HCT116 (cell line): ENCODE measurements around the gene MAGIX. TPM values are rescaled to one million over a fixed set of nuclear protein-coding genes. Genes with fewer than 3 reads are reported as not detected.

ENCODE experiments used
- ATAC-seq: fragments of 200-7000 bp; cut with Tn5 transposase; 2 replicates; pipeline ENCODE4 v1.9.1; 2020; ENCODE audit warnings: mild to moderate bottlenecking, moderate library complexity
- BruUV-seq: library from RNA; stranded (reverse); fragments of 400-500 nt; replicated peaks from 2 replicates; lab custom pipeline; 2021; lab: Mats Ljungman, UMichigan
- CTCF ChIA-PET: fragments of 300-600 bp; sonication (Branson Sonifier 250); formaldehyde crosslinking; loops from one replicate; lab custom pipeline; 2021; ENCODE audit warnings: antibody characterized with exemption; lab: Charles Lee
- POLR2A ChIA-PET: fragments of 300-600, 350-600 bp; sonication (Branson Sonifier 250); formaldehyde crosslinking; loops from one replicate; lab custom pipeline; 2021; ENCODE audit warnings: antibody characterized with exemption; lab: Charles Lee
- RAD21 ChIA-PET, 2 experiments: fragments of 300-600 bp; sonication (Branson Sonifier 250); formaldehyde crosslinking; loops; one replicate each; lab custom pipeline; 2023; ENCODE audit warnings: low total read pairs in 2 of 2; ENCODE audit not compliant: uncharacterized antibody in 2 of 2, unreplicated experiment in 2 of 2, low non-redundant PET in 1 of 2; lab: Charles Lee
- DNase-seq: peaks from one replicate; pipeline ENCODE4 v3.0.0-alpha.2; 2010; ENCODE audit warnings: low read depth, low spot score
- H2AFZ ChIP-seq: fragments of 200-600 bp; shearing (Covaris generic), sonication (generic); 2 replicates; pipeline ENCODE4 v1.6.1; 2017; ENCODE audit warnings: low read depth, mixed run types, mixed read lengths, antibody characterized with exemption, low read length; ENCODE audit not compliant: poor library complexity, severe bottlenecking
- H3K27ac ChIP-seq: 2 replicates; pipeline ENCODE4 v1.5.1; 2012; ENCODE audit warnings: low read depth, low read length
- H3K27me3 ChIP-seq: fragments of 200-600 bp; sonication (generic); 2 replicates; pipeline ENCODE4 v1.6.1; 2016; ENCODE audit warnings: mixed run types, low read length, mixed read lengths; ENCODE audit not compliant: insufficient read depth
- H3K36me3 ChIP-seq, 2 experiments: fragments of 200-500 bp in 1 of 2; fragments of 200-600 bp in 1 of 2; sonication (Bioruptor generic) in 1 of 2; sonication (generic) in 1 of 2; 2 replicates each; pipeline versions ENCODE4 v1.5.1 to v1.6.1; 2014 to 2016; ENCODE audit warnings: low read length in 2 of 2, inconsistent platforms in 1 of 2, mixed read lengths in 1 of 2, mixed run types in 1 of 2; ENCODE audit not compliant: insufficient read depth in 2 of 2, control insufficient read depth in 1 of 2
- H3K4me1 ChIP-seq, 2 experiments: fragments of 200-600 bp in 1 of 2; sonication (generic) in 1 of 2; 2 replicates each; pipeline versions ENCODE4 v1.5.1 to v1.6.1; 2012 to 2017; ENCODE audit warnings: low read length in 2 of 2, inconsistent platforms in 1 of 2, mild to moderate bottlenecking in 1 of 2, mixed read lengths in 1 of 2, mixed run types in 1 of 2, moderate library complexity in 1 of 2; ENCODE audit not compliant: insufficient read depth in 2 of 2, control insufficient read depth in 1 of 2
- H3K4me2 ChIP-seq: fragments of 200-600 bp; sonication (generic); 2 replicates; pipeline ENCODE4 v1.6.1; 2017; ENCODE audit warnings: mixed run types, low read length, mixed read lengths
- H3K4me3 ChIP-seq, 2 experiments: fragments of 200-600 bp in 1 of 2; sonication (generic) in 1 of 2; replicated peaks in 1 of 2; 2 replicates each; pipeline ENCODE4 v1.5.1; 2011 to 2016; ENCODE audit warnings: low read length in 2 of 2, control low read depth in 1 of 2, low read depth in 1 of 2, mild to moderate bottlenecking in 1 of 2, mixed read lengths in 1 of 2, mixed run types in 1 of 2
- H3K79me2 ChIP-seq: fragments of 200-600 bp; sonication (generic); 2 replicates; pipeline ENCODE4 v1.6.1; 2017; ENCODE audit warnings: mild to moderate bottlenecking, mixed run types, low read length, moderate library complexity, mixed read lengths; ENCODE audit not compliant: insufficient read depth
- H3K9ac ChIP-seq: fragments of 200-600 bp; sonication (generic); 2 replicates; pipeline ENCODE4 v1.6.1; 2016; ENCODE audit warnings: low read length, mixed read lengths
- H3K9me2 ChIP-seq: fragments of 200-600 bp; sonication (generic), shearing (Covaris generic); 2 replicates; pipeline ENCODE4 v1.6.1; 2017; ENCODE audit warnings: mixed run types, mild to moderate bottlenecking, moderate library complexity; ENCODE audit not compliant: insufficient read depth
- H3K9me3 ChIP-seq, 2 experiments: fragments of 200-500 bp in 1 of 2; fragments of 200-600 bp in 1 of 2; sonication (Bioruptor generic) in 1 of 2; sonication (generic) in 1 of 2; 2 replicates each; pipeline ENCODE4 v1.6.1; 2014 to 2017; ENCODE audit warnings: low read length in 2 of 2, mixed read lengths in 2 of 2, inconsistent platforms in 1 of 2, low read depth in 1 of 2, mild to moderate bottlenecking in 1 of 2, mixed run types in 1 of 2, moderate library complexity in 1 of 2; ENCODE audit not compliant: control insufficient read depth in 1 of 2, insufficient read depth in 1 of 2
- H4K20me1 ChIP-seq: fragments of 200-600 bp; sonication (generic), shearing (Covaris generic); 2 replicates; pipeline ENCODE4 v1.6.1; 2017; ENCODE audit warnings: mixed run types, mild to moderate bottlenecking, moderate library complexity; ENCODE audit not compliant: insufficient read depth
- ATF3 ChIP-seq: IDR thresholded peaks from 2 replicates; pipeline ENCODE4 v1.6.1; 2012
- CBX3 ChIP-seq: IDR thresholded peaks from 2 replicates; pipeline ENCODE4 v1.6.1; 2012; ENCODE audit warnings: low read depth
- CTCF ChIP-seq, 3 experiments: fragments of 200-600 bp in 1 of 3; sonication (generic) in 1 of 3; IDR thresholded peaks in 2 of 3; conservative IDR thresholded peaks in 1 of 3; 2 replicates each; pipeline ENCODE4 v1.5.1; 2012 to 2017; ENCODE audit warnings: low read depth in 2 of 3, low read length in 2 of 3, antibody characterized with exemption in 1 of 3, borderline replicate concordance in 1 of 3, control low read depth in 1 of 3, mild to moderate bottlenecking in 1 of 3, mixed read lengths in 1 of 3, mixed run types in 1 of 3, moderate library complexity in 1 of 3; ENCODE audit not compliant: insufficient read depth in 1 of 3
- EGR1 ChIP-seq: IDR thresholded peaks from 2 replicates; pipeline ENCODE4 v1.6.1; 2012; ENCODE audit warnings: low read depth
- EZH2 ChIP-seq: fragments of 200-600 bp; sonication (generic); IDR thresholded peaks from 2 replicates; pipeline ENCODE4 v1.6.1; 2017; ENCODE audit warnings: antibody characterized with exemption, mixed run types
- EZH2phosphoT487 ChIP-seq: fragments of 200-600 bp; IDR thresholded peaks from 2 replicates; pipeline ENCODE4 v1.6.1; 2018; ENCODE audit warnings: antibody characterized with exemption, borderline replicate concordance
- FOSL1 ChIP-seq: IDR thresholded peaks from 2 replicates; pipeline ENCODE4 v1.6.1; 2012; ENCODE audit warnings: low read depth
- POLR2A ChIP-seq: IDR thresholded peaks from 2 replicates; pipeline ENCODE4 v1.7.0; 2011; ENCODE audit warnings: borderline replicate concordance; ENCODE audit not compliant: insufficient read depth, insufficient read length; ENCODE audit errors: extremely low read depth
- RAD21 ChIP-seq: IDR thresholded peaks from 2 replicates; pipeline ENCODE4 v1.6.1; 2012; ENCODE audit warnings: low read depth, mild to moderate bottlenecking
- SP1 ChIP-seq: IDR thresholded peaks from 2 replicates; pipeline ENCODE4 v1.6.1; 2012; ENCODE audit warnings: low read depth
- SRF ChIP-seq: IDR thresholded peaks from 2 replicates; pipeline ENCODE4 v1.6.1; 2012; ENCODE audit warnings: low read depth
- TCF7L2 ChIP-seq: IDR thresholded peaks from 2 replicates; pipeline ENCODE4 v1.7.0; 2011; ENCODE audit warnings: borderline replicate concordance, inconsistent platforms; ENCODE audit not compliant: insufficient read depth, insufficient read length; ENCODE audit errors: extremely low read depth
- YY1 ChIP-seq: IDR thresholded peaks from 2 replicates; pipeline ENCODE4 v1.6.1; 2011; ENCODE audit warnings: low read length, low read depth, moderate library complexity, mild to moderate bottlenecking; ENCODE audit not compliant: insufficient replicate concordance; ENCODE audit errors: extremely low read depth
- intact Hi-C: fragments of 100-400 bp; cut with micrococcal nuclease; formaldehyde crosslinking; loops from 2 replicates; pipeline ENCODE4 v1.10.0; 2022
- total RNA-seq: library from RNA; stranded (reverse); gene quantifications from one replicate; pipeline ENCODE4 v1.2.1, GENCODE V29; 2021; ENCODE audit not compliant: unreplicated experiment
- TF ChIP-seq, protein P1 (sequence below): IDR thresholded peaks from 2 replicates; pipeline ENCODE4 v1.6.1; 2011; ENCODE audit warnings: mild to moderate bottlenecking, low read length, moderate library complexity; ENCODE audit not compliant: insufficient replicate concordance; ENCODE audit errors: extremely low read depth
- TF ChIP-seq, protein P2 (sequence below): IDR thresholded peaks from 2 replicates; pipeline ENCODE4 v1.6.1; 2012

The MAGIX gene
- total RNA-seq, 1 experiment from 2014 or later = 2.6 TPM

- intact Hi-C loops = loop anchor here (10.0 kb wide), 1 partner anchor 117 kb away; the partner anchor contains the start of gene TFE3
- BruUV-seq = no TSS peak
- POLR2A ChIA-PET = no interaction called here
Measured at GRCh38 chrX:49161632-49162031, 926 bp upstream of the MAGIX start.

More at GRCh38 chrX:49161632-49162031, 926 bp upstream of the MAGIX start:
- no peak overlapping the region for H2AFZ ChIP-seq
- RAD21 ChIA-PET = no interaction called here
- no peaks in the 10 kb centered on the region for H3K27me3 ChIP-seq
- DNase-seq (no peak), ATAC-seq (no peak)
- no peaks in the 10 kb centered on the region for H3K9me3 ChIP-seq
- no peaks in the 10 kb centered on the region for H3K36me3 ChIP-seq
- H3K9me2 ChIP-seq = no peaks in the 10 kb centered on the region
- no peak overlapping the region for H3K4me3 ChIP-seq
- H3K9ac ChIP-seq = no peak overlapping the region
- no peak overlapping the region for H3K4me2 ChIP-seq
- peaks cover 12 to 39% of the 10 kb centered on the region in 2 experiments for H3K4me1 ChIP-seq
- no peaks in the 10 kb centered on the region for H4K20me1 ChIP-seq
- CTCF ChIA-PET = no interaction called here
- no peak for TF ChIP-seq SRF
- TF ChIP-seq CTCF (IDR thresholded peaks at IDR 0.05 in 2 of 3, conservative IDR thresholded peaks at IDR 0.05 in 1 of 3; ENCODE audit: borderline replicate concordance in 1 of 3, insufficient read depth in 1 of 3, low read depth in 2 of 3, low read length in 2 of 3) = no peak
- no peak for TF ChIP-seq TCF7L2
- TF ChIP-seq EZH2 = no peak
- no peak for TF ChIP-seq EGR1
- TF ChIP-seq POLR2A = no peak
- no peak for TF ChIP-seq CBX3
- no peak for TF ChIP-seq FOSL1
- TF ChIP-seq RAD21 = no peak
- TF ChIP-seq, protein P1, sequence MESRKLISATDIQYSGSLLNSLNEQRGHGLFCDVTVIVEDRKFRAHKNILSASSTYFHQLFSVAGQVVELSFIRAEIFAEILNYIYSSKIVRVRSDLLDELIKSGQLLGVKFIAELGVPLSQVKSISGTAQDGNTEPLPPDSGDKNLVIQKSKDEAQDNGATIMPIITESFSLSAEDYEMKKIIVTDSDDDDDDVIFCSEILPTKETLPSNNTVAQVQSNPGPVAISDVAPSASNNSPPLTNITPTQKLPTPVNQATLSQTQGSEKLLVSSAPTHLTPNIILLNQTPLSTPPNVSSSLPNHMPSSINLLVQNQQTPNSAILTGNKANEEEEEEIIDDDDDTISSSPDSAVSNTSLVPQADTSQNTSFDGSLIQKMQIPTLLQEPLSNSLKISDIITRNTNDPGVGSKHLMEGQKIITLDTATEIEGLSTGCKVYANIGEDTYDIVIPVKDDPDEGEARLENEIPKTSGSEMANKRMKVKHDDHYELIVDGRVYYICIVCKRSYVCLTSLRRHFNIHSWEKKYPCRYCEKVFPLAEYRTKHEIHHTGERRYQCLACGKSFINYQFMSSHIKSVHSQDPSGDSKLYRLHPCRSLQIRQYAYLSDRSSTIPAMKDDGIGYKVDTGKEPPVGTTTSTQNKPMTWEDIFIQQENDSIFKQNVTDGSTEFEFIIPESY = no peak
- no peak for TF ChIP-seq SP1
- no peak for TF ChIP-seq ATF3
- TF ChIP-seq YY1 = no peak
- TF ChIP-seq, protein P2, sequence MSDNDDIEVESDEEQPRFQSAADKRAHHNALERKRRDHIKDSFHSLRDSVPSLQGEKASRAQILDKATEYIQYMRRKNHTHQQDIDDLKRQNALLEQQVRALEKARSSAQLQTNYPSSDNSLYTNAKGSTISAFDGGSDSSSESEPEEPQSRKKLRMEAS = no peak
- TF ChIP-seq EZH2phosphoT487 = no peak
- no peaks in the 10 kb centered on the region for H3K79me2 ChIP-seq
- no peak overlapping the region for H3K27ac ChIP-seq
